Renal pelvis (tissue), 4 donors: Measurements from ENCODE around the gene WASF3. TPM values are rescaled to one million over a fixed set of nuclear protein-coding genes. Genes with fewer than 3 reads are reported as not detected.
"Not testable (repeated sequence)": the region's sequence is repeated elsewhere in the genome, so short reads cannot be mapped to it uniquely, and the experiment has no call there.

Source experiments
- DNase-seq: peaks from one replicate; pipeline ENCODE4 v3.0.0-alpha.2; 2013
- polyA plus RNA-seq, 3 donors: library from polyadenylated mRNA; unstranded; fragments of 120-200 nt; gene quantifications; one replicate each; pipeline ENCODE4 v1.2.1, GENCODE V29; 2013; ENCODE audit not compliant: insufficient read length in 3 of 3

The WASF3 gene
- polyA plus RNA-seq, 3 donors, result 41.4 to 54.2 (median 47.7) TPM

- DNase-seq, result no peak
Observed at GRCh38 chr13:26623125-26623524, 65.6 kb downstream of the WASF3 start.

GRCh38 chr13:26624572-26624971 lies 67.1 kb downstream of the WASF3 start:
- DNase-seq, result no peak

- no peak for DNase-seq
Observed at GRCh38 chr13:26626271-26626670, 68.8 kb downstream of the WASF3 start.

- DNase-seq, result no peak
Observed at GRCh38 chr13:26628706-26629105, 71.2 kb downstream of the WASF3 start.

GRCh38 chr13:26629260-26629825 lies 71.9 kb downstream of the WASF3 start:
- DNase-seq, result no peak

GRCh38 chr13:26635634-26636033 lies 78.2 kb downstream of the WASF3 start:
- DNase-seq, result not testable (repeated sequence)

GRCh38 chr13:26636073-26636472 lies 78.6 kb downstream of the WASF3 start:
- not testable (repeated sequence) for DNase-seq

- DNase-seq, result no peak
Observed at GRCh38 chr13:26646603-26647002, 89.1 kb downstream of the WASF3 start.

- DNase-seq, result no peak
Observed at GRCh38 chr13:26651234-26651633, 93.8 kb downstream of the WASF3 start.

GRCh38 chr13:26653310-26653709 lies 95.8 kb downstream of the WASF3 start:
- no peak for DNase-seq

- DNase-seq, result no peak
Observed at GRCh38 chr13:26653842-26654241, 96.4 kb downstream of the WASF3 start.

- DNase-seq, result no peak
Observed at GRCh38 chr13:26656919-26657318, 99.4 kb downstream of the WASF3 start.

- no peak for DNase-seq
Observed at GRCh38 chr13:26658448-26659385, 101.2 kb downstream of the WASF3 start.

GRCh38 chr13:26660185-26660584 lies 102.7 kb downstream of the WASF3 start:
- no peak for DNase-seq

- no peak for DNase-seq
Observed at GRCh38 chr13:26660766-26661165, 103.3 kb downstream of the WASF3 start.

GRCh38 chr13:26663791-26664190 lies 106.3 kb downstream of the WASF3 start:
- DNase-seq, result peak; percentile 71

GRCh38 chr13:26664286-26664685 lies 106.8 kb downstream of the WASF3 start:
- no peak for DNase-seq

- DNase-seq, result no peak
Observed at GRCh38 chr13:26664876-26665275, 107.4 kb downstream of the WASF3 start.

- no peak for DNase-seq
Observed at GRCh38 chr13:26668357-26669146, 111.1 kb downstream of the WASF3 start.

GRCh38 chr13:26673890-26674289 lies 116.4 kb downstream of the WASF3 start:
- DNase-seq, result no peak

GRCh38 chr13:26677156-26677555 lies 119.7 kb downstream of the WASF3 start:
- DNase-seq, result no peak

- no peak for DNase-seq
Observed at GRCh38 chr13:26678330-26678729, 120.8 kb downstream of the WASF3 start.

- no peak for DNase-seq
Observed at GRCh38 chr13:26678796-26679195, 121.3 kb downstream of the WASF3 start.
